H1 (cell line): ENCODE measurements around the gene PCBP4. TPM values are rescaled to one million over a fixed set of nuclear protein-coding genes. Genes with fewer than 3 reads are reported as not detected.

ENCODE experiments used
- CTCF ChIA-PET: fragments of 300-600 bp; sonication (Branson Sonifier 250); formaldehyde crosslinking; loops from one replicate; lab custom pipeline; 2021; ENCODE audit not compliant: partially characterized antibody; lab: Charles Lee
- POLR2A ChIA-PET: fragments of 300-600 bp; sonication (Branson Sonifier 250); formaldehyde crosslinking; loops from one replicate; lab custom pipeline; 2021; ENCODE audit warnings: inconsistent platforms; ENCODE audit not compliant: partially characterized antibody; lab: Charles Lee
- DNase-seq, 2 experiments: peaks; one replicate each; pipeline versions ENCODE4 v3.0.0 to v3.0.0-alpha.2; 2010 to 2022; ENCODE audit warnings: low spot score in 2 of 2, low read depth in 1 of 2, mixed read lengths in 1 of 2
- FAIRE-seq: peaks from 2 replicates; lab custom pipeline; 2011; peaks lifted over from hg19 to GRCh38; lab: Jason Lieb, UNC
- H2AFZ ChIP-seq: 2 replicates; pipeline ENCODE4 v1.8.1; 2012; ENCODE audit warnings: low read length, inconsistent platforms
- H2AK5ac ChIP-seq: 2 replicates; pipeline ENCODE4 v1.6.1; 2013; ENCODE audit warnings: low read depth, low read length
- H2BK120ac ChIP-seq: replicated peaks from 2 replicates; pipeline ENCODE3; 2013; ENCODE audit warnings: low read depth, low read length, inconsistent platforms
- H2BK12ac ChIP-seq: 2 replicates; pipeline ENCODE4 v1.6.1; 2013; ENCODE audit warnings: low read depth, low read length
- H2BK15ac ChIP-seq: 2 replicates; pipeline ENCODE4 v1.6.1; 2013; ENCODE audit warnings: low read length
- H2BK20ac ChIP-seq: 2 replicates; pipeline ENCODE4 v1.6.1; 2013; ENCODE audit warnings: low read length
- H2BK5ac ChIP-seq: 2 replicates; pipeline ENCODE4 v1.6.1; 2013; ENCODE audit warnings: low read depth, low read length
- H3K14ac ChIP-seq: 2 replicates; pipeline ENCODE4 v1.6.1; 2013; ENCODE audit warnings: inconsistent platforms; ENCODE audit not compliant: insufficient read length
- H3K18ac ChIP-seq: 2 replicates; pipeline ENCODE4 v1.6.1; 2013; ENCODE audit warnings: low read length; ENCODE audit errors: extremely low read depth
- H3K23ac ChIP-seq: 2 replicates; pipeline ENCODE4 v1.6.1; 2013; ENCODE audit warnings: inconsistent platforms; ENCODE audit not compliant: insufficient read length
- H3K23me2 ChIP-seq: 2 replicates; pipeline ENCODE4 v1.6.1; 2013; ENCODE audit warnings: low read depth, low read length
- H3K27ac ChIP-seq: 2 replicates; pipeline ENCODE4 v1.6.1; 2011; ENCODE audit warnings: low read depth, low read length, inconsistent platforms
- H3K27me3 ChIP-seq, 4 experiments: replicated peaks in 1 of 4; 1 replicate in 1 of 4; 2 replicates in 3 of 4; pipeline versions ENCODE4 v1.6.1 to v1.8.1; 2011 to 2013; ENCODE audit warnings: low read length in 3 of 4, mild to moderate bottlenecking in 3 of 4, inconsistent platforms in 2 of 4, mixed read lengths in 2 of 4, moderate library complexity in 1 of 4; ENCODE audit not compliant: control insufficient read depth in 3 of 4, insufficient read depth in 3 of 4; ENCODE audit errors: extremely low read depth in 1 of 4
- H3K36me3 ChIP-seq, 4 experiments: 2 replicates each; pipeline versions ENCODE4 v1.6.1 to v1.8.1; 2011 to 2013; ENCODE audit warnings: mild to moderate bottlenecking in 4 of 4, low read length in 3 of 4, moderate library complexity in 2 of 4, control low read depth in 1 of 4, inconsistent platforms in 1 of 4; ENCODE audit not compliant: insufficient read depth in 4 of 4, control insufficient read depth in 2 of 4
- H3K4ac ChIP-seq: replicated peaks from 2 replicates; pipeline ENCODE3; 2013; ENCODE audit warnings: low read length, low read depth, mixed read lengths, inconsistent platforms; ENCODE audit not compliant: insufficient read length
- H3K4me1 ChIP-seq, 4 experiments: replicated peaks in 1 of 4; 1 replicate in 1 of 4; 2 replicates in 3 of 4; pipeline versions ENCODE4 v1.6.1 to v1.8.1; 2011 to 2013; ENCODE audit warnings: low read length in 3 of 4, inconsistent platforms in 2 of 4, mixed read lengths in 1 of 4; ENCODE audit not compliant: insufficient read depth in 4 of 4, control insufficient read depth in 3 of 4
- H3K4me2 ChIP-seq, 2 experiments: 2 replicates each; pipeline versions ENCODE4 v1.6.1 to v1.8.1; 2011 to 2013; ENCODE audit warnings: low read depth in 2 of 2, low read length in 2 of 2, control low read depth in 1 of 2, inconsistent platforms in 1 of 2, mild to moderate bottlenecking in 1 of 2; ENCODE audit not compliant: insufficient read depth in 1 of 2
- H3K4me3 ChIP-seq, 4 experiments: fragments of 200-600, 300-600 bp in 1 of 4; sonication (generic), shearing (Covaris generic), sonication (Bioruptor Twin) in 1 of 4; 2 replicates each; pipeline versions ENCODE4 v1.5.1 to v1.8.1; 2011 to 2016; ENCODE audit warnings: low read length in 4 of 4, low read depth in 3 of 4, control low read depth in 2 of 4, inconsistent platforms in 2 of 4, mild to moderate bottlenecking in 2 of 4, mixed read lengths in 1 of 4, moderate library complexity in 1 of 4; ENCODE audit not compliant: insufficient read depth in 2 of 4; ENCODE audit errors: extremely low read depth in 1 of 4
- H3K56ac ChIP-seq: replicated peaks from 2 replicates; pipeline ENCODE3; 2013; ENCODE audit warnings: low read depth, mild to moderate bottlenecking, mixed read lengths, low read length, inconsistent platforms; ENCODE audit not compliant: insufficient read length
- H3K79me1 ChIP-seq: 2 replicates; pipeline ENCODE4 v1.6.1; 2013; ENCODE audit warnings: low read depth, low read length, control low read depth
- H3K79me2 ChIP-seq, 2 experiments: 2 replicates each; pipeline versions ENCODE4 v1.6.1 to v1.8.1; 2012 to 2013; ENCODE audit warnings: low read length in 2 of 2, mild to moderate bottlenecking in 2 of 2, inconsistent platforms in 1 of 2; ENCODE audit not compliant: insufficient read depth in 2 of 2, control insufficient read depth in 1 of 2
- H3K9ac ChIP-seq, 4 experiments: replicated peaks in 1 of 4; 1 replicate in 1 of 4; 2 replicates in 3 of 4; pipeline versions ENCODE4 v1.6.1 to v1.8.1; 2011 to 2013; ENCODE audit warnings: low read depth in 3 of 4, low read length in 3 of 4, control low read depth in 2 of 4, mild to moderate bottlenecking in 2 of 4, moderate library complexity in 2 of 4, inconsistent platforms in 1 of 4; ENCODE audit errors: extremely low read depth in 1 of 4
- H3K9me3 ChIP-seq, 2 experiments: 2 replicates each; pipeline versions ENCODE4 v1.6.1 to v1.8.1; 2012 to 2013; ENCODE audit warnings: mild to moderate bottlenecking in 2 of 2, moderate library complexity in 2 of 2, control low read depth in 1 of 2, inconsistent platforms in 1 of 2, low read depth in 1 of 2, low read length in 1 of 2, mixed read lengths in 1 of 2; ENCODE audit not compliant: insufficient read depth in 2 of 2
- H4K20me1 ChIP-seq, 2 experiments: replicated peaks in 1 of 2; 2 replicates each; pipeline versions ENCODE3 to v1.8.1; 2011 to 2013; ENCODE audit warnings: inconsistent platforms in 2 of 2, low read length in 2 of 2, mild to moderate bottlenecking in 1 of 2; ENCODE audit not compliant: insufficient read depth in 2 of 2, control insufficient read depth in 1 of 2
- H4K5ac ChIP-seq: 2 replicates; pipeline ENCODE4 v1.6.1; 2013; ENCODE audit warnings: low read length, low read depth, mixed read lengths, inconsistent platforms; ENCODE audit not compliant: insufficient read length
- H4K8ac ChIP-seq: 2 replicates; pipeline ENCODE4 v1.8.0; 2013; ENCODE audit warnings: mild to moderate bottlenecking, moderate library complexity, low read length, inconsistent platforms; ENCODE audit not compliant: insufficient read depth; ENCODE audit errors: extremely low read depth
- H4K91ac ChIP-seq: replicated peaks from 2 replicates; pipeline ENCODE3; 2013; ENCODE audit warnings: low read length, mixed read lengths, inconsistent platforms; ENCODE audit not compliant: insufficient read length
- ASH2L ChIP-seq: fragments of 200-600, 300-600 bp; sonication (generic); IDR thresholded peaks from one replicate; pipeline ENCODE4 v1.7.1; 2017; ENCODE audit warnings: low read length
- EGR1 ChIP-seq: IDR thresholded peaks from 2 replicates; pipeline ENCODE4 v1.6.1; 2011; ENCODE audit warnings: low read depth, low read length, borderline replicate concordance
- GABPA ChIP-seq: IDR thresholded peaks from 2 replicates; pipeline ENCODE4 v1.6.1; 2011; ENCODE audit warnings: mild to moderate bottlenecking, low read length, moderate library complexity, borderline replicate concordance; ENCODE audit not compliant: insufficient read depth
- POLR2AphosphoS5 ChIP-seq: IDR thresholded peaks from 2 replicates; pipeline ENCODE4 v1.6.1; 2011; ENCODE audit warnings: low read depth, low read length
- SIN3A ChIP-seq, 2 experiments: IDR thresholded peaks in 1 of 2; conservative IDR thresholded peaks in 1 of 2; 2 replicates each; pipeline ENCODE4 v1.6.1; 2011 to 2012; ENCODE audit warnings: low read length in 2 of 2, improper control_type of control experiment in 1 of 2, low read depth in 1 of 2, mild to moderate bottlenecking in 1 of 2
- SP1 ChIP-seq: IDR thresholded peaks from 2 replicates; pipeline ENCODE4 v1.6.1; 2011; ENCODE audit warnings: low read depth, low read length
- TAF7 ChIP-seq: optimal IDR thresholded peaks from 2 replicates; pipeline ENCODE3; 2011; ENCODE audit warnings: low read depth, mild to moderate bottlenecking, inconsistent platforms, low read length, moderate library complexity, borderline replicate concordance
- WGBS, 2 experiments: shearing (Covaris generic) in 1 of 2; methylation state at CpG; one replicate each; pipeline versions ENCODE4 v1.1.6 to v1.1.7; 2013 to 2015; ENCODE audit warnings: low lambda C conversion rate in 2 of 2, mixed read lengths in 2 of 2, inconsistent platforms in 1 of 2, low coverage in 1 of 2, missing lambda C conversion rate in 1 of 2; ENCODE audit not compliant: insufficient replicate concordance in 2 of 2, insufficient coverage in 1 of 2, insufficient read length in 1 of 2; ENCODE audit errors: extremely low coverage in 1 of 2, missing lambda C conversion rate in 1 of 2; 5-methylcytosine and 5-hydroxymethylcytosine counted together
- polyA plus RNA-seq, 7 experiments: library from polyadenylated mRNA; depleted of rRNA in 3 of 7; stranded (reverse) in 5 of 7; unstranded in 2 of 7; fragments of >200 nt in 5 of 7; fragments of 200-250 nt in 2 of 7; gene quantifications; 1 replicate in 5 of 7; 2 replicates in 1 of 7; 4 replicates in 1 of 7; pipeline versions ENCODE4 v1.2.1 to v1.2.3, GENCODE V29; 2011 to 2013; ENCODE audit warnings: missing spikeins in 2 of 7, mixed read lengths in 2 of 7
- total RNA-seq: library from RNA; stranded (reverse); fragmentation: NEBNext Ultra II Directional; extraction: Animal tissue kit (Norgen Biotek cat#: 25700); gene quantifications from 2 replicates; pipeline ENCODE4 v1.2.1, GENCODE V29; 2021
- TF ChIP-seq, protein P1 (sequence below), 3 experiments: IDR thresholded peaks; 1 replicate in 2 of 3; 2 replicates in 1 of 3; pipeline versions ENCODE4 v1.5.1 to v1.6.1; 2011; ENCODE audit warnings: low read length in 3 of 3, mild to moderate bottlenecking in 3 of 3, inconsistent platforms in 2 of 3, low read depth in 1 of 3, moderate library complexity in 1 of 3; ENCODE audit not compliant: insufficient read depth in 1 of 3; ENCODE audit errors: control extremely low read depth in 1 of 3

PCBP4 gene
- total and polyA plus RNA-seq, 2 of the 8 experiments (the other 6 are each of a cell fraction or from before 2014, with no cell fraction given), result 16.4 to 34.1 TPM

DNA sequence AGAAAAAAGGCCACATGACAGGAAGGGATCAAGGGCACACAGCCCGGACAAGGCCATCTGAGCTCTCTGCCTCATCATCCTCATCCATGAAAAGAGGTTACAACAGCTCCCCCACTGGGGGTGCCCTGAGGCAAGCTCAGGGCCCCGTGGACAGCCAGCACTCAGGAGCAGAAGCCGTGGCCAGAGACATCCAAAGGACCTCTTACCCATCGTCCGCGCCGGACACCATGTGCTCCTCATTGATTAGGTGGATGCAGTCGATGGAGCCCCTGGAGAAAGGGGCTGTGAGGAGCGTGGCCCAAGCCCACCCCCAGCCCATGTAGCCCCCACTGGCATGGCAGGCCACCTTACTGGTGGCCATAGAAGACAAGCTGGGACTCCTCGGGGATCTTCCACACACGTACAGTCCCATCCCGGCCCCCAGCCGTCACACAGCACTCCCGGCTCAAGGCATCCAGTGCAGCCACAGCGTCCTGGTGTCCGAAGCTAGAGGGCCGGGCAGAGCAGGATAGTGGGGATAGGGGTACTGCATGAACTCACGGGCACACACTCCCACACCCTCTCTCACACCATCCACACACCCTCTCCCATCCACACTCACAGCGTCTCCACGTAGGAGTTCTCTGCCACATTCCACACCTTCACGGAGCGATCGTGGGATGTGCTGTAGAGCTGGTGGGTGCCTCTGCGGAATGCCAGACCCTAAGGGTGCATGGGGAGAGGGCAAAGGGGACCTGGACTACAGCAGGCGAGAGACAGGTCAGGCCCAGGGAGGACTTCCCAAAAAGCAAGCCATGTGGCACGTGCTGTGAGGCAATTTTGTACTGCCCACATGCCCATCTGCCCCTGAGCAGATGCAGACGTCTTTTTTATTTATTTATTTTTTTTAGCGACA is 32.0 kb downstream of the PCBP4 start:
- no peak overlapping the region for H3K23ac ChIP-seq
- H3K4ac ChIP-seq, result no peak overlapping the region
- FAIRE-seq (no peak), DNase-seq (no peak)
- no peak overlapping the region for H3K18ac ChIP-seq
- no peak overlapping the region for H2AK5ac ChIP-seq
- H2BK15ac ChIP-seq, result no peak overlapping the region
- peaks cover under 1 to 30% of the 10 kb centered on the region in 2 experiments for H4K20me1 ChIP-seq
- H3K14ac ChIP-seq, result no peak overlapping the region
- H3K4me2 ChIP-seq, result no peak overlapping the region
- no peak overlapping the region for H3K4me3 ChIP-seq
- H3K36me3 ChIP-seq, result peaks cover 26 to 47% (median 43%) of the 10 kb centered on the region in 4 experiments
- no peak overlapping the region for H3K56ac ChIP-seq
- H4K8ac ChIP-seq, result no peak overlapping the region
- no peak overlapping the region for H2BK20ac ChIP-seq
- peaks cover 0 to 19% of the 10 kb centered on the region in 2 experiments; a peak in 3 of 4 replicates for H3K79me2 ChIP-seq
- no peak overlapping the region for H2BK12ac ChIP-seq
- no peak overlapping the region for H3K27ac ChIP-seq
- H4K5ac ChIP-seq, result no peak overlapping the region
- WGBS, 2 experiments, result 93% methylated on average over 28 of the region's 28 CpGs; no CpG with 5 or more reads in 1 of the 2 experiments
- peaks cover 0 to under 1% (median 0%) of the 10 kb centered on the region in 4 experiments; a peak in 1 of 7 replicates for H3K4me1 ChIP-seq
- H3K9ac ChIP-seq, result no peak overlapping the region
- no peak overlapping the region for H4K91ac ChIP-seq
- no peak overlapping the region for H2BK5ac ChIP-seq
- no peaks in the 10 kb centered on the region for H3K9me3 ChIP-seq
- H3K79me1 ChIP-seq, result peaks cover 7% of the 10 kb centered on the region
- H2AFZ ChIP-seq, result no peak overlapping the region
- CTCF ChIA-PET, result interaction anchor here (0.6 to 1.8 kb wide), 4 partner anchors 10 to 245 kb away, joined by 4 to 7 read pairs (median 6); no protein-coding TSS in a partner anchor
- no peaks in the 10 kb centered on the region for H3K23me2 ChIP-seq
- no peak overlapping the region for H2BK120ac ChIP-seq
- H3K27me3 ChIP-seq, result no peaks in the 10 kb centered on the region
- POLR2A ChIA-PET, result interaction anchor here (0.5 to 1.6 kb wide), 6 partner anchors 28 to 1342 kb away, joined by 3 to 6 read pairs (median 3); no protein-coding TSS in a partner anchor
- TF ChIP-seq TAF7 (no peak), SP1 (no peak), GABPA (no peak), POLR2AphosphoS5 (no peak), EGR1 (no peak), SIN3A (conservative IDR thresholded peaks at IDR 0.05 in 1 of 2, IDR thresholded peaks at IDR 0.05 in 1 of 2; ENCODE audit: low read depth in 1 of 2, low read length in 2 of 2) (no peak), ASH2L (no peak)
- TF ChIP-seq, protein P1, sequence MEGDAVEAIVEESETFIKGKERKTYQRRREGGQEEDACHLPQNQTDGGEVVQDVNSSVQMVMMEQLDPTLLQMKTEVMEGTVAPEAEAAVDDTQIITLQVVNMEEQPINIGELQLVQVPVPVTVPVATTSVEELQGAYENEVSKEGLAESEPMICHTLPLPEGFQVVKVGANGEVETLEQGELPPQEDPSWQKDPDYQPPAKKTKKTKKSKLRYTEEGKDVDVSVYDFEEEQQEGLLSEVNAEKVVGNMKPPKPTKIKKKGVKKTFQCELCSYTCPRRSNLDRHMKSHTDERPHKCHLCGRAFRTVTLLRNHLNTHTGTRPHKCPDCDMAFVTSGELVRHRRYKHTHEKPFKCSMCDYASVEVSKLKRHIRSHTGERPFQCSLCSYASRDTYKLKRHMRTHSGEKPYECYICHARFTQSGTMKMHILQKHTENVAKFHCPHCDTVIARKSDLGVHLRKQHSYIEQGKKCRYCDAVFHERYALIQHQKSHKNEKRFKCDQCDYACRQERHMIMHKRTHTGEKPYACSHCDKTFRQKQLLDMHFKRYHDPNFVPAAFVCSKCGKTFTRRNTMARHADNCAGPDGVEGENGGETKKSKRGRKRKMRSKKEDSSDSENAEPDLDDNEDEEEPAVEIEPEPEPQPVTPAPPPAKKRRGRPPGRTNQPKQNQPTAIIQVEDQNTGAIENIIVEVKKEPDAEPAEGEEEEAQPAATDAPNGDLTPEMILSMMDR (IDR thresholded peaks at IDR 0.05; ENCODE audit: control extremely low read depth in 1 of 3, insufficient read depth in 1 of 3, low read depth in 1 of 3, low read length in 3 of 3), result no peak
